ENCODE measurements around the gene PPP4C. TPM values are rescaled to one million over a fixed set of nuclear protein-coding genes. Genes with fewer than 3 reads are reported as not detected.

The PPP4C gene
- polyA plus RNA-seq, 1 donor from 2014 or later, result 173 TPM

DNA sequence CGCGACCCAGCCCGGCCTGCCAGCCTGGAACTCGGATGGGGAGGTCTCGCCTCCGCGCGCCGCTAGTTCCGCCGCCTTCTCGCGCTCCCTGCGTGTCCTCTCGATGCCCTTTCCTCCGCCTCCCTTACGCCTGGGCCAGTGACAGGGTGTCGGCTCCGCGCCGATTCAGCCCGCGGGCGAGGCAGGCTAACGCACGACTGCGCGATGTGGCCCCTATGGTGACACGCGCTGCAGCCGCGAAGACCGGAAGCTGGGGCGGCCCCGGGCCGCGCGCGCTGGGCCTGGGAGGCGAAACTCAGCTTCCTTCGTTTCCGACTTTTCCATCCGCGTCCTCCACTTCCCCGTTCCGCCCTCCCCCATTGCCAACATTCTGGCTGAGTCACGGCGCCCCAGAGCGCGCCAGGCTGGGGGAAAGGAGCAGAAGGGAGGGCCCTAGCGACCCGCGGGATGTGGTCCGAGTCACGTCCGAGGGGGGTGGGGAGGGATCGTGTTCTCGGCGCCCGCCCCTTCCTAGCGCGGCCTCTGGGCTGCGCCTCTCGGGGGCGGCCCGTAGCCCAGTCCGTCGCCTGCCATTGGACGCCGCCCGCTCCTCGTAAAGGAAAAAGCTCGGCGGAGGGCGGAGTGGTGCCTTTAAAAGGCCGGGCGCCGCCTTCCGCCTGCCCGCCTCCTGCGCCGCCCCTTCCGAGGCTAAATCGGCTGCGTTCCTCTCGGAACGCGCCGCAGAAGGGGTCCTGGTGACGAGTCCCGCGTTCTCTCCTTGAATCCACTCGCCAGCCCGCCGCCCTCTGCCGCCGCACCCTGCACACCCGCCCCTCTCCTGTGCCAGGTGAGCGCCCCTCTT, 10.5 kb upstream of the PPP4C start, which contains the start of gene ALDOA:
ALDOA (plus strand) TSS at position 659 of the 841 bp plus-strand sequence. CDS start 1,138 bp downstream, outside the sequence.
- Histone ChIP-seq H3F3A (ENCODE audit: insufficient read depth, low read length, poor library complexity, severe bottlenecking) (no peaks in the 10 kb centered on the region), H3K4me3 (ENCODE audit: low read length) (peak within 1 kb of the TSS; percentile 97), H3K4me2 (ENCODE audit: low read length) (peak within 1 kb of the TSS; percentile 83), H3K9ac (ENCODE audit: low read length) (peak within 1 kb of the TSS; percentile 95), H3K36me3 (ENCODE audit: insufficient read depth, low read length) (no peaks in the 10 kb centered on the region), H3K79me2 (replicated peaks; ENCODE audit: insufficient read depth, low read length) (peaks cover 11% of the 10 kb centered on the region), H3K27ac (ENCODE audit: low read length) (peak within 1 kb of the TSS; percentile 94), H2AFZ (ENCODE audit: low read depth, low read length) (peak within 1 kb of the TSS; percentile 96), H3K27me3 (ENCODE audit: insufficient read depth, low read depth, low read length) (no peaks in the 10 kb centered on the region), H3K9me2 (ENCODE audit: insufficient read depth, low read length) (no peaks in the 10 kb centered on the region), H3K9me3 (ENCODE audit: low read length) (no peaks in the 10 kb centered on the region), H4K20me1 (ENCODE audit: insufficient read depth) (no peaks in the 10 kb centered on the region)
- TF ChIP-seq MXI1 (conservative IDR thresholded peaks at IDR 0.05; ENCODE audit: poor library complexity, severe bottlenecking), result peak; percentile 81
- no peak for TF ChIP-seq EZH2 (IDR thresholded peaks at IDR 0.05; ENCODE audit: borderline replicate concordance, insufficient read depth, low read length, poor library complexity, severe bottlenecking)
- TF ChIP-seq, protein P1, sequence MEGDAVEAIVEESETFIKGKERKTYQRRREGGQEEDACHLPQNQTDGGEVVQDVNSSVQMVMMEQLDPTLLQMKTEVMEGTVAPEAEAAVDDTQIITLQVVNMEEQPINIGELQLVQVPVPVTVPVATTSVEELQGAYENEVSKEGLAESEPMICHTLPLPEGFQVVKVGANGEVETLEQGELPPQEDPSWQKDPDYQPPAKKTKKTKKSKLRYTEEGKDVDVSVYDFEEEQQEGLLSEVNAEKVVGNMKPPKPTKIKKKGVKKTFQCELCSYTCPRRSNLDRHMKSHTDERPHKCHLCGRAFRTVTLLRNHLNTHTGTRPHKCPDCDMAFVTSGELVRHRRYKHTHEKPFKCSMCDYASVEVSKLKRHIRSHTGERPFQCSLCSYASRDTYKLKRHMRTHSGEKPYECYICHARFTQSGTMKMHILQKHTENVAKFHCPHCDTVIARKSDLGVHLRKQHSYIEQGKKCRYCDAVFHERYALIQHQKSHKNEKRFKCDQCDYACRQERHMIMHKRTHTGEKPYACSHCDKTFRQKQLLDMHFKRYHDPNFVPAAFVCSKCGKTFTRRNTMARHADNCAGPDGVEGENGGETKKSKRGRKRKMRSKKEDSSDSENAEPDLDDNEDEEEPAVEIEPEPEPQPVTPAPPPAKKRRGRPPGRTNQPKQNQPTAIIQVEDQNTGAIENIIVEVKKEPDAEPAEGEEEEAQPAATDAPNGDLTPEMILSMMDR (IDR thresholded peaks at IDR 0.05; ENCODE audit: poor library complexity, severe bottlenecking), result peak; percentile 30
- peak; percentile 86 for TF ChIP-seq POLR2AphosphoS5 (IDR thresholded peaks at IDR 0.05)
- peak; percentile 38 for TF ChIP-seq SMC3 (conservative IDR thresholded peaks at IDR 0.05; ENCODE audit: poor library complexity)
- peak; percentile 10 for TF ChIP-seq RAD21 (conservative IDR thresholded peaks at IDR 0.05)
- peak; percentile 8 for TF ChIP-seq EP300 (conservative IDR thresholded peaks at IDR 0.05; ENCODE audit: poor library complexity, severe bottlenecking)
- TF ChIP-seq, protein P2, sequence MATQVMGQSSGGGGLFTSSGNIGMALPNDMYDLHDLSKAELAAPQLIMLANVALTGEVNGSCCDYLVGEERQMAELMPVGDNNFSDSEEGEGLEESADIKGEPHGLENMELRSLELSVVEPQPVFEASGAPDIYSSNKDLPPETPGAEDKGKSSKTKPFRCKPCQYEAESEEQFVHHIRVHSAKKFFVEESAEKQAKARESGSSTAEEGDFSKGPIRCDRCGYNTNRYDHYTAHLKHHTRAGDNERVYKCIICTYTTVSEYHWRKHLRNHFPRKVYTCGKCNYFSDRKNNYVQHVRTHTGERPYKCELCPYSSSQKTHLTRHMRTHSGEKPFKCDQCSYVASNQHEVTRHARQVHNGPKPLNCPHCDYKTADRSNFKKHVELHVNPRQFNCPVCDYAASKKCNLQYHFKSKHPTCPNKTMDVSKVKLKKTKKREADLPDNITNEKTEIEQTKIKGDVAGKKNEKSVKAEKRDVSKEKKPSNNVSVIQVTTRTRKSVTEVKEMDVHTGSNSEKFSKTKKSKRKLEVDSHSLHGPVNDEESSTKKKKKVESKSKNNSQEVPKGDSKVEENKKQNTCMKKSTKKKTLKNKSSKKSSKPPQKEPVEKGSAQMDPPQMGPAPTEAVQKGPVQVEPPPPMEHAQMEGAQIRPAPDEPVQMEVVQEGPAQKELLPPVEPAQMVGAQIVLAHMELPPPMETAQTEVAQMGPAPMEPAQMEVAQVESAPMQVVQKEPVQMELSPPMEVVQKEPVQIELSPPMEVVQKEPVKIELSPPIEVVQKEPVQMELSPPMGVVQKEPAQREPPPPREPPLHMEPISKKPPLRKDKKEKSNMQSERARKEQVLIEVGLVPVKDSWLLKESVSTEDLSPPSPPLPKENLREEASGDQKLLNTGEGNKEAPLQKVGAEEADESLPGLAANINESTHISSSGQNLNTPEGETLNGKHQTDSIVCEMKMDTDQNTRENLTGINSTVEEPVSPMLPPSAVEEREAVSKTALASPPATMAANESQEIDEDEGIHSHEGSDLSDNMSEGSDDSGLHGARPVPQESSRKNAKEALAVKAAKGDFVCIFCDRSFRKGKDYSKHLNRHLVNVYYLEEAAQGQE (IDR thresholded peaks at IDR 0.05; ENCODE audit: borderline replicate concordance), result peak; percentile 79
- peak; percentile 55 for TF ChIP-seq TAF1 (IDR thresholded peaks at IDR 0.05; ENCODE audit: low read depth)

DNA sequence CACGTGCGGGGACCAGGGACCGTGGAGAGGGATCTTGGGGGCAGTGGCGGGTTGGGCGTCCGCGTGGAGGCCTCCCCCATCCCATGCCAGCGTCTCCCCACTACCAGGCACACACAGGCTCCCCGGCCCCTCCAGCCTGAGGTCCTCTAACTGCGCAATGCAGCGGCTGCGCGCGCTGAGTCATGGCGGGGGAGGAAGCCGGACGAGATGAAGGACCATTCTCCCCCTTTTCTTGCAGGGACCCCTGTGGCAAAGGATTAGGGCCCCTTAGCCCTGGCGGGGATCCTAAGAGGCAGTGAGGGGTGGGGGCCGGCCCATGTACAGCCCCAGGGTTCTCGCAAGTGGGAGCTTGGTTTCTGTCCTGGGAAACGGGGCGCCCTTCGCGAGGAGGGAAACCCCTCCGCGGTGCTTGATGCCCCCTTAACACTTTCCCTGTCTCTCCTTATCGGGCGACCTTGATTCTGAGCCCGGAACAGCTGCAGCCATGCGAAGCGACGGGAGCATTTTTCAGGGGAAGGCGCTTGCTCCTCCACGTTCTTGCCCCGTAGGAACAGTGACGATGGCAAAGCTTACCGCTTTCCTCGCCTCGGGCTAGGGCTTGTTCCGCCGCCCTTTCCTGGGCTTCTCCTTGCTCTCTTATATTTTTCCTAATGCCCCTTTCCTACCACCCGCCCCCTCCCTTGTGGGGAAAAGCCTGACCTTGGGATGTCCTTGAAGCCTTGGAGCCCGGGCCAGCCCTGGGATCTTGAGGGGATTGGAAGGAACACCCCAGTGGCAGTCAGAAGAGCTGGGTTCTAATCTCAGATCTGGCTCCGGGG, 9.6 kb upstream of the PPP4C start:
- H3K27me3 ChIP-seq (ENCODE audit: insufficient read depth, low read depth, low read length), result no peaks in the 10 kb centered on the region
- peak overlapping the region; percentile 95 for H3K9ac ChIP-seq (ENCODE audit: low read length)
- TF ChIP-seq RAD21 (conservative IDR thresholded peaks at IDR 0.05) (no peak), TAF1 (IDR thresholded peaks at IDR 0.05; ENCODE audit: low read depth) (no peak), POLR2AphosphoS5 (IDR thresholded peaks at IDR 0.05) (no peak), EP300 (conservative IDR thresholded peaks at IDR 0.05; ENCODE audit: poor library complexity, severe bottlenecking) (no peak), MXI1 (conservative IDR thresholded peaks at IDR 0.05; ENCODE audit: poor library complexity, severe bottlenecking) (no peak)
- TF ChIP-seq, protein P2 (IDR thresholded peaks at IDR 0.05; ENCODE audit: borderline replicate concordance), result no peak
- H2AFZ ChIP-seq (ENCODE audit: low read depth, low read length), result peak overlapping the region; percentile 19
- peak overlapping the region; percentile 82 for H3K4me2 ChIP-seq (ENCODE audit: low read length)
- H3K4me3 ChIP-seq (ENCODE audit: low read length), result peak overlapping the region; percentile 97
- peak overlapping the region; percentile 94 for H3K27ac ChIP-seq (ENCODE audit: low read length)
- no peaks in the 10 kb centered on the region for H3K9me3 ChIP-seq (ENCODE audit: low read length)
- H3K9me2 ChIP-seq (ENCODE audit: insufficient read depth, low read length), result no peaks in the 10 kb centered on the region
- H3K36me3 ChIP-seq (ENCODE audit: insufficient read depth, low read length), result no peaks in the 10 kb centered on the region
- no peaks in the 10 kb centered on the region for H4K20me1 ChIP-seq (ENCODE audit: insufficient read depth)
- H3F3A ChIP-seq (ENCODE audit: insufficient read depth, low read length, poor library complexity, severe bottlenecking), result no peaks in the 10 kb centered on the region
- peaks cover 11% of the 10 kb centered on the region for H3K79me2 ChIP-seq (replicated peaks; ENCODE audit: insufficient read depth, low read length)

All from neural cell (in vitro differentiated cells).